HEK293 (cell line): ENCODE results near the gene SGSM2.
A peak's percentile ranks its signal among the peaks of the same experiment; 100 is the strongest.

Source experiments
- CTCF ChIP-seq: fragments of 450-650 bp; formaldehyde crosslinking; IDR thresholded peaks from 2 replicates; pipeline ENCODE4 v1.5.1; 2016; ENCODE audit warnings: missing biosample characterization, missing genetic modification characterization
- GLI2 ChIP-seq: fragments of 450-650 bp; formaldehyde crosslinking; IDR thresholded peaks from 2 replicates; pipeline ENCODE4; 2017; ENCODE audit warnings: missing biosample characterization, missing genetic modification characterization, low read depth, borderline replicate concordance
- INSM2 ChIP-seq: fragments of 450-650 bp; formaldehyde crosslinking; IDR thresholded peaks from 2 replicates; pipeline ENCODE4 v1.5.1; 2016; ENCODE audit warnings: missing biosample characterization, missing genetic modification characterization
- KLF8 ChIP-seq: fragments of 450-650 bp; formaldehyde crosslinking; IDR thresholded peaks from 2 replicates; pipeline ENCODE4 v1.5.1; 2016; ENCODE audit warnings: missing biosample characterization, missing genetic modification characterization
- MYNN ChIP-seq: fragments of 450-650 bp; formaldehyde crosslinking; IDR thresholded peaks from 2 replicates; pipeline ENCODE4 v1.5.1; 2016; ENCODE audit warnings: missing biosample characterization, missing genetic modification characterization, borderline replicate concordance
- MZF1 ChIP-seq: fragments of 450-650 bp; formaldehyde crosslinking; IDR thresholded peaks from 2 replicates; pipeline ENCODE4 v1.5.1; 2017; ENCODE audit warnings: missing biosample characterization, missing genetic modification characterization, borderline replicate concordance
- OVOL3 ChIP-seq: fragments of 450-650 bp; formaldehyde crosslinking; IDR thresholded peaks from 2 replicates; pipeline ENCODE4 v1.5.1; 2016; ENCODE audit warnings: missing biosample characterization, missing genetic modification characterization
- RBAK ChIP-seq: fragments of 450-650 bp; formaldehyde crosslinking; IDR thresholded peaks from 2 replicates; pipeline ENCODE4 v1.5.1; 2016; ENCODE audit warnings: missing biosample characterization, missing genetic modification characterization
- WT1 ChIP-seq: fragments of 450-650 bp; formaldehyde crosslinking; IDR thresholded peaks from 2 replicates; pipeline ENCODE4 v1.5.1; 2016; ENCODE audit warnings: missing biosample characterization, missing genetic modification characterization
- ZBTB20 ChIP-seq: fragments of 450-650 bp; formaldehyde crosslinking; IDR thresholded peaks from 2 replicates; pipeline ENCODE4 v1.5.1; 2016; ENCODE audit warnings: missing biosample characterization, missing genetic modification characterization
- ZBTB48 ChIP-seq: fragments of 450-650 bp; formaldehyde crosslinking; IDR thresholded peaks from 2 replicates; pipeline ENCODE4 v1.5.1; 2016; ENCODE audit warnings: missing biosample characterization, missing genetic modification characterization
- ZBTB7A ChIP-seq: fragments of 450-650 bp; formaldehyde crosslinking; IDR thresholded peaks from 2 replicates; pipeline ENCODE4 v1.5.1; 2016; ENCODE audit warnings: low read depth, missing biosample characterization, missing genetic modification characterization
- ZFP3 ChIP-seq: fragments of 450-650 bp; formaldehyde crosslinking; IDR thresholded peaks from 2 replicates; pipeline ENCODE4 v1.5.1; 2016; ENCODE audit warnings: low read depth, missing biosample characterization, missing genetic modification characterization
- ZFP41 ChIP-seq: fragments of 450-650 bp; formaldehyde crosslinking; IDR thresholded peaks from 2 replicates; pipeline ENCODE4 v1.5.1; 2016; ENCODE audit warnings: missing biosample characterization, missing genetic modification characterization, borderline replicate concordance
- ZNF112 ChIP-seq: fragments of 450-650 bp; formaldehyde crosslinking; IDR thresholded peaks from 2 replicates; pipeline ENCODE4 v1.5.0; 2017; ENCODE audit warnings: missing biosample characterization, missing genetic modification characterization
- ZNF140 ChIP-seq: fragments of 450-650 bp; formaldehyde crosslinking; IDR thresholded peaks from 2 replicates; pipeline ENCODE4 v1.5.1; 2016; ENCODE audit warnings: missing biosample characterization, missing genetic modification characterization
- ZNF157 ChIP-seq: fragments of 450-650 bp; formaldehyde crosslinking; IDR thresholded peaks from 2 replicates; pipeline ENCODE4 v1.5.1; 2016; ENCODE audit warnings: missing biosample characterization, missing genetic modification characterization
- ZNF19 ChIP-seq: fragments of 450-650 bp; formaldehyde crosslinking; IDR thresholded peaks from 2 replicates; pipeline ENCODE4; 2016; ENCODE audit warnings: missing biosample characterization, missing genetic modification characterization, low read depth
- ZNF202 ChIP-seq: fragments of 450-650 bp; formaldehyde crosslinking; IDR thresholded peaks from 2 replicates; pipeline ENCODE4 v1.5.1; 2016; ENCODE audit warnings: missing biosample characterization, missing genetic modification characterization, borderline replicate concordance
- ZNF211 ChIP-seq: fragments of 450-650 bp; formaldehyde crosslinking; IDR thresholded peaks from 2 replicates; pipeline ENCODE4 v1.5.1; 2016; ENCODE audit warnings: low read depth, missing biosample characterization, missing genetic modification characterization
- ZNF214 ChIP-seq: fragments of 450-650 bp; formaldehyde crosslinking; IDR thresholded peaks from 2 replicates; pipeline ENCODE4 v1.5.1; 2017; ENCODE audit warnings: missing biosample characterization, mild to moderate bottlenecking, missing genetic modification characterization, borderline replicate concordance
- ZNF23 ChIP-seq: fragments of 450-650 bp; formaldehyde crosslinking; IDR thresholded peaks from 2 replicates; pipeline ENCODE4 v1.5.1; 2016; ENCODE audit warnings: missing biosample characterization, missing genetic modification characterization, borderline replicate concordance
- ZNF248 ChIP-seq: fragments of 450-650 bp; formaldehyde crosslinking; IDR thresholded peaks from 2 replicates; pipeline ENCODE4 v1.5.1; 2017; ENCODE audit warnings: missing biosample characterization, missing genetic modification characterization
- ZNF391 ChIP-seq: fragments of 450-650 bp; formaldehyde crosslinking; IDR thresholded peaks from 2 replicates; pipeline ENCODE4 v1.5.1; 2016; ENCODE audit warnings: low read depth, missing biosample characterization, missing genetic modification characterization, borderline replicate concordance
- ZNF398 ChIP-seq: fragments of 450-650 bp; formaldehyde crosslinking; IDR thresholded peaks from 2 replicates; pipeline ENCODE4 v1.5.1; 2017; ENCODE audit warnings: missing biosample characterization, missing genetic modification characterization
- ZNF473 ChIP-seq: fragments of 450-650 bp; formaldehyde crosslinking; IDR thresholded peaks from 2 replicates; pipeline ENCODE4 v1.5.1; 2017; ENCODE audit warnings: missing biosample characterization, missing genetic modification characterization
- ZNF501 ChIP-seq: fragments of 450-650 bp; formaldehyde crosslinking; IDR thresholded peaks from 2 replicates; pipeline ENCODE4 v1.5.1; 2016; ENCODE audit warnings: missing biosample characterization, missing genetic modification characterization
- ZNF521 ChIP-seq: fragments of 450-650 bp; formaldehyde crosslinking; IDR thresholded peaks from 2 replicates; pipeline ENCODE4 v1.5.1; 2017; ENCODE audit warnings: missing biosample characterization, mild to moderate bottlenecking, missing genetic modification characterization
- ZNF544 ChIP-seq: fragments of 450-650 bp; formaldehyde crosslinking; IDR thresholded peaks from 2 replicates; pipeline ENCODE4 v1.5.0; 2017; ENCODE audit warnings: missing biosample characterization, missing genetic modification characterization
- ZNF701 ChIP-seq: fragments of 450-650 bp; formaldehyde crosslinking; IDR thresholded peaks from 2 replicates; pipeline ENCODE4 v1.5.1; 2016; ENCODE audit warnings: missing biosample characterization, missing genetic modification characterization
- ZNF776 ChIP-seq: fragments of 450-650 bp; formaldehyde crosslinking; IDR thresholded peaks from 2 replicates; pipeline ENCODE4 v1.5.0; 2017; ENCODE audit warnings: missing biosample characterization, missing genetic modification characterization, borderline replicate concordance
- ZNF785 ChIP-seq: fragments of 450-650 bp; formaldehyde crosslinking; IDR thresholded peaks from 2 replicates; pipeline ENCODE4 v1.5.1; 2016; ENCODE audit warnings: missing biosample characterization, missing genetic modification characterization
- ZXDB ChIP-seq: fragments of 450-650 bp; formaldehyde crosslinking; IDR thresholded peaks from 2 replicates; pipeline ENCODE4 v1.5.1; 2016; ENCODE audit warnings: missing biosample characterization, missing genetic modification characterization
- TF ChIP-seq, protein P1 (sequence below): fragments of 450-650 bp; formaldehyde crosslinking; IDR thresholded peaks from 2 replicates; pipeline ENCODE4 v1.5.1; 2016; ENCODE audit warnings: missing biosample characterization, missing genetic modification characterization

Gene SGSM2

GRCh38 chr17:2392252-2393173 lies 55.2 kb downstream of the SGSM2 start (continued):
- TF ChIP-seq ZBTB7A (no peak; the same call in 1 of the 2 replicates), ZNF23 (tag by site-specific recombination) (no peak), ZNF776 (no peak), ZNF19 (no peak), ZNF785 (tag by site-specific recombination) (no peak), ZNF544 (tag by site-specific recombination) (no peak), ZNF473 (no peak), INSM2 (tag by site-specific recombination) (no peak), ZNF248 (tag by site-specific recombination) (no peak), ZNF211 (tag by site-specific recombination) (no peak), ZNF214 (no peak), ZNF521 (no peak), OVOL3 (tag by site-specific recombination) (no peak), ZNF157 (tag by site-specific recombination) (no peak), ZNF398 (tag by site-specific recombination) (peak; percentile 80), ZXDB (tag by site-specific recombination) (no peak), ZNF501 (tag by site-specific recombination) (no peak), ZNF701 (tag by site-specific recombination) (no peak), ZNF112 (tag by site-specific recombination) (no peak), KLF8 (tag by site-specific recombination) (peak; percentile 76), ZBTB48 (no peak), CTCF (tag by site-specific recombination) (0 out of 2 replicates have a peak, but pooled peaks have one; percentile 7), WT1 (tag by site-specific recombination) (no peak; the same call in 1 of the 2 replicates), ZNF140 (tag by site-specific recombination) (no peak), ZBTB20 (no peak), GLI2 (tag by site-specific recombination) (no peak), MYNN (tag by site-specific recombination) (no peak), ZFP41 (no peak), ZNF202 (tag by site-specific recombination) (no peak), ZNF391 (tag by site-specific recombination) (peak; percentile 37; the same call in 1 of the 2 replicates), ZFP3 (tag by site-specific recombination) (no peak), RBAK (tag by site-specific recombination) (no peak), MZF1 (no peak)
- TF ChIP-seq, protein P1, sequence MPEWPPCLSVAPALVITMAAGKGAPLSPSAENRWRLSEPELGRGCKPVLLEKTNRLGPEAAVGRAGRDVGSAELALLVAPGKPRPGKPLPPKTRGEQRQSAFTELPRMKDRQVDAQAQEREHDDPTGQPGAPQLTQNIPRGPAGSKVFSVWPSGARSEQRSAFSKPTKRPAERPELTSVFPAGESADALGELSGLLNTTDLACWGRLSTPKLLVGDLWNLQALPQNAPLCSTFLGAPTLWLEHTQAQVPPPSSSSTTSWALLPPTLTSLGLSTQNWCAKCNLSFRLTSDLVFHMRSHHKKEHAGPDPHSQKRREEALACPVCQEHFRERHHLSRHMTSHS, result no peak
